Stimulated activated naive B cell treated with anti-CD40 and anti-IgM and Interleukin-4, amounts not matched to agents 10 μg/mL and 1 μg/mL and 100 μg/mL, for 72 hours (primary cell): Measurements from ENCODE around the gene PAXX.

ENCODE experiments used
- ATAC-seq, 2 donors: fragments of 150-1000 bp; cut with Tn5 transposase; replicated peaks; 2 replicates each; pipeline ENCODE4 v1.10.0; 2021; ENCODE audit warnings: moderate library complexity in 1 of 2
- DNase-seq: peaks from one replicate; pipeline ENCODE4 v3.0.0; 2021
- H3K27ac Mint-ChIP-seq: one replicate; pipeline ENCODE4 v1.8.0; 2022; ENCODE audit warnings: mild to moderate bottlenecking, mixed read lengths
- H3K27me3 Mint-ChIP-seq, 2 donors: one replicate each; pipeline ENCODE4 v1.8.0; 2022; ENCODE audit warnings: mixed read lengths in 2 of 2
- H3K36me3 Mint-ChIP-seq, 2 donors: one replicate each; pipeline ENCODE4 v1.8.0; 2022; ENCODE audit warnings: mixed read lengths in 2 of 2, mild to moderate bottlenecking in 1 of 2
- H3K4me1 Mint-ChIP-seq, 2 donors: one replicate each; pipeline ENCODE4 v1.8.0; 2022; ENCODE audit warnings: mixed read lengths in 2 of 2, mild to moderate bottlenecking in 1 of 2
- H3K4me3 Mint-ChIP-seq, 2 donors: one replicate each; pipeline ENCODE4 v1.8.0; 2022; ENCODE audit warnings: mild to moderate bottlenecking in 2 of 2, mixed read lengths in 2 of 2, moderate library complexity in 1 of 2
- H3K9me3 Mint-ChIP-seq, 2 donors: one replicate each; pipeline ENCODE4 v1.8.0; 2022; ENCODE audit warnings: mixed read lengths in 2 of 2, mild to moderate bottlenecking in 1 of 2

PAXX gene

GRCh38 chr9:137015540-137015930 lies 23.3 kb downstream of the PAXX start:
- no peaks in the 10 kb centered on the region for H3K4me1 Mint-ChIP-seq
- no peak overlapping the region for H3K27ac Mint-ChIP-seq
- no peak for ATAC-seq
- H3K9me3 Mint-ChIP-seq, result no peaks in the 10 kb centered on the region
- DNase-seq, result no peak
- no peaks in the 10 kb centered on the region for H3K27me3 Mint-ChIP-seq
- peaks cover 7 to 11% of the 10 kb centered on the region in 2 donors for H3K36me3 Mint-ChIP-seq
- H3K4me3 Mint-ChIP-seq, result no peak overlapping the region

- H3K27ac Mint-ChIP-seq, result no peak overlapping the region
- DNase-seq, result no peak
- peaks cover 7 to 11% of the 10 kb centered on the region in 2 donors for H3K36me3 Mint-ChIP-seq
- no peaks in the 10 kb centered on the region for H3K9me3 Mint-ChIP-seq
- no peaks in the 10 kb centered on the region for H3K4me1 Mint-ChIP-seq
- H3K27me3 Mint-ChIP-seq, result no peaks in the 10 kb centered on the region
- no peak for ATAC-seq
- no peak overlapping the region for H3K4me3 Mint-ChIP-seq
Measured at GRCh38 chr9:137015976-137016375, 23.8 kb downstream of the PAXX start.

GRCh38 chr9:137016436-137016835 lies 24.2 kb downstream of the PAXX start:
- Mint-ChIP-seq H3K9me3 (no peaks in the 10 kb centered on the region), H3K27me3 (no peaks in the 10 kb centered on the region), H3K4me3 (no peak overlapping the region), H3K4me1 (no peaks in the 10 kb centered on the region), H3K27ac (no peak overlapping the region), H3K36me3 (peaks cover 5 to 9% of the 10 kb centered on the region in 2 donors)
- DNase-seq (no peak), ATAC-seq (no peak)

GRCh38 chr9:137017071-137017470 lies 24.8 kb downstream of the PAXX start:
- H3K27me3 Mint-ChIP-seq, result no peaks in the 10 kb centered on the region
- H3K4me1 Mint-ChIP-seq, result peaks cover 0 to under 1% of the 10 kb centered on the region in 2 donors
- peaks cover 6 to 8% of the 10 kb centered on the region in 2 donors for H3K36me3 Mint-ChIP-seq
- peaks cover 0 to under 1% of the 10 kb centered on the region in 2 donors for H3K9me3 Mint-ChIP-seq
- no peak for DNase-seq
- ATAC-seq, result no peak
- no peak overlapping the region for H3K27ac Mint-ChIP-seq
- no peak overlapping the region for H3K4me3 Mint-ChIP-seq

GRCh38 chr9:137017791-137018497 lies 25.7 kb downstream of the PAXX start:
- Mint-ChIP-seq H3K36me3 (peaks cover 8% of the 10 kb centered on the region in 2 donors), H3K27me3 (no peaks in the 10 kb centered on the region), H3K9me3 (peaks cover 0 to 2% of the 10 kb centered on the region in 2 donors), H3K4me3 (no peak overlapping the region), H3K4me1 (peaks cover 0 to 2% of the 10 kb centered on the region in 2 donors), H3K27ac (no peak overlapping the region)
- DNase-seq (no peak), ATAC-seq (no peak)

- ATAC-seq, result no peak
- Mint-ChIP-seq H3K4me3 (no peak overlapping the region), H3K9me3 (peaks cover 0 to 2% of the 10 kb centered on the region in 2 donors), H3K36me3 (peaks cover 8% of the 10 kb centered on the region in 2 donors), H3K27ac (no peak overlapping the region), H3K4me1 (peaks cover 0 to 2% of the 10 kb centered on the region in 2 donors), H3K27me3 (no peaks in the 10 kb centered on the region)
- no peak for DNase-seq
Measured at GRCh38 chr9:137018761-137019559, 26.7 kb downstream of the PAXX start.

- no peak overlapping the region for H3K27ac Mint-ChIP-seq
- H3K27me3 Mint-ChIP-seq, result no peaks in the 10 kb centered on the region
- no peak overlapping the region for H3K4me3 Mint-ChIP-seq
Measured at GRCh38 chr9:137019891-137020683, 27.9 kb downstream of the PAXX start.

GRCh38 chr9:137020771-137021567 lies 28.7 kb downstream of the PAXX start:
- no peaks in the 10 kb centered on the region for H3K27me3 Mint-ChIP-seq
- ATAC-seq, result no peak

More at GRCh38 chr9:137019891-137020683, 27.9 kb downstream of the PAXX start:
- Mint-ChIP-seq H3K9me3 (peaks cover 0 to 2% of the 10 kb centered on the region in 2 donors), H3K4me1 (peaks cover 0 to 2% of the 10 kb centered on the region in 2 donors), H3K36me3 (peaks cover 6 to 8% of the 10 kb centered on the region in 2 donors)
- DNase-seq, result no peak
- ATAC-seq, result no peak

GRCh38 chr9:137021568-137021978 lies 29.4 kb downstream of the PAXX start:
- Mint-ChIP-seq H3K27ac (no peak overlapping the region), H3K4me3 (no peak overlapping the region), H3K9me3 (peaks cover 0 to 2% of the 10 kb centered on the region in 2 donors), H3K4me1 (peaks cover 0 to 3% of the 10 kb centered on the region in 2 donors), H3K36me3 (peaks cover 6 to 8% of the 10 kb centered on the region in 2 donors), H3K27me3 (no peaks in the 10 kb centered on the region)
- ATAC-seq (no peak), DNase-seq (no peak)

More at GRCh38 chr9:137020771-137021567, 28.7 kb downstream of the PAXX start:
- no peak overlapping the region for H3K4me3 Mint-ChIP-seq
- H3K36me3 Mint-ChIP-seq, result peaks cover 6 to 8% of the 10 kb centered on the region in 2 donors
- peaks cover 0 to 3% of the 10 kb centered on the region in 2 donors for H3K4me1 Mint-ChIP-seq
- DNase-seq, result no peak
- H3K9me3 Mint-ChIP-seq, result peaks cover 0 to 2% of the 10 kb centered on the region in 2 donors
- H3K27ac Mint-ChIP-seq, result no peak overlapping the region

GRCh38 chr9:137021979-137022661 lies 29.9 kb downstream of the PAXX start:
- peak; percentile 67 for ATAC-seq
- Mint-ChIP-seq H3K9me3 (peaks cover 0 to 2% of the 10 kb centered on the region in 2 donors), H3K27ac (no peak overlapping the region), H3K36me3 (peaks cover 2 to 4% of the 10 kb centered on the region in 2 donors), H3K4me1 (peaks cover 0 to 7% of the 10 kb centered on the region in 2 donors), H3K27me3 (no peaks in the 10 kb centered on the region), H3K4me3 (no peak overlapping the region)
- DNase-seq, result no peak

- H3K36me3 Mint-ChIP-seq, result peaks cover 0 to 4% of the 10 kb centered on the region in 2 donors
- no peak overlapping the region for H3K27ac Mint-ChIP-seq
- DNase-seq, result no peak
- no peak for ATAC-seq
- H3K4me1 Mint-ChIP-seq, result peaks cover 0 to 10% of the 10 kb centered on the region in 2 donors
- H3K9me3 Mint-ChIP-seq, result peaks cover 0 to 2% of the 10 kb centered on the region in 2 donors
- H3K27me3 Mint-ChIP-seq, result no peaks in the 10 kb centered on the region
- H3K4me3 Mint-ChIP-seq, result no peak overlapping the region
Measured at GRCh38 chr9:137022662-137023008, 30.4 kb downstream of the PAXX start.

GRCh38 chr9:137023157-137023556 lies 30.9 kb downstream of the PAXX start:
- Mint-ChIP-seq H3K4me1 (peaks cover 0 to 10% of the 10 kb centered on the region in 2 donors), H3K27ac (peak overlapping the region; percentile 2), H3K4me3 (no peak overlapping the region), H3K36me3 (peaks cover 0 to 4% of the 10 kb centered on the region in 2 donors), H3K27me3 (no peaks in the 10 kb centered on the region), H3K9me3 (peaks cover 0 to 2% of the 10 kb centered on the region in 2 donors)
- ATAC-seq, result no peak
- DNase-seq, result no peak

- H3K27me3 Mint-ChIP-seq, result no peaks in the 10 kb centered on the region
- no peak overlapping the region for H3K27ac Mint-ChIP-seq
- DNase-seq, result no peak
- H3K4me1 Mint-ChIP-seq, result peaks cover 2 to 10% of the 10 kb centered on the region in 2 donors
- ATAC-seq, result no peak
- peaks cover 0 to 2% of the 10 kb centered on the region in 2 donors for H3K9me3 Mint-ChIP-seq
- peaks cover 0 to 4% of the 10 kb centered on the region in 2 donors for H3K36me3 Mint-ChIP-seq
- H3K4me3 Mint-ChIP-seq, result no peak overlapping the region
Measured at GRCh38 chr9:137023583-137023991, 31.4 kb downstream of the PAXX start.
